Measurements from ENCODE around the gene PALM2AKAP2.

DNA sequence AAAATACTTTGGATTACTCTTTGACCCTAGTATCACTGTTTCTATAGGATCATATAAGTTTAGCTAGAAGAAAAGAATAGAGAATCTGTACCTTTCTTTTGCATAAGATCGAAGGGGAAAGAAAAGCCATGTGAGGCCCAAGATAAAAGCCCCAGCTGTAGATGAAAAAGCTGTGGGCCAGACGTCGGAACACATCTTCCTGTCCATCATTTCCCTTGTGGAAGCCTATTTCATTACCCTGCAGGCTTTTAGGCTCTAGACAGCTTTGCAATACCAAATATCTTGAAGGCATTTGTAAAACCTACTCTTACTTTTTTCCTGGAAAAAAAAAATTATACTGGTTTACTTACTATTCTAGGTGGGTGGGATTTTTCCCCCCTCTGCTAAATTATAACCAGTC is 10.0 kb downstream of the PALM2AKAP2 start:
- TF ChIP-seq POLR2A (IDR thresholded peaks at IDR 0.05; ENCODE audit: low read length) (no peak), GATA1 (IDR thresholded peaks at IDR 0.05; ENCODE audit: low read depth, low read length) (no peak)
